ENCODE results near the gene SUMO2. TPM values are rescaled to one million over a fixed set of nuclear protein-coding genes. Genes with fewer than 3 reads are reported as not detected.
A peak's percentile ranks its signal among the peaks of the same experiment; 100 is the strongest.

SUMO2 gene
- total and polyA plus RNA-seq, 2 of the 13 experiments (the other 11 are each of a cell fraction or from before 2014, with no cell fraction given) = 337 to 553 TPM

GRCh38 chr17:75131278-75132017 is 51.3 kb downstream of the SUMO2 start, which contains the start of gene NT5C (continued):
- TF ChIP-seq ZIK1 (CRISPR knock-in tag; IDR thresholded peaks at IDR 0.05; ENCODE audit: borderline replicate concordance, low read depth) (peak; percentile 97; the same call in 1 of the 2 replicates), ZEB1 (IDR thresholded peaks at IDR 0.05; ENCODE audit: insufficient replicate concordance, low read depth) (no peak), GABPB1 (CRISPR knock-in tag; IDR thresholded peaks at IDR 0.05) (peak; percentile 93), E2F2 (CRISPR knock-in tag; IDR thresholded peaks at IDR 0.05; ENCODE audit: borderline replicate concordance) (peak; percentile 13; the same call in 1 of the 2 replicates), SMAD1 (CRISPR knock-in tag; IDR thresholded peaks at IDR 0.05; ENCODE audit: borderline replicate concordance, low read depth) (0 out of 2 replicates have a peak, but pooled peaks have one; percentile 65), RBFOX2 (IDR thresholded peaks at IDR 0.05; ENCODE audit: low read depth, low read length) (peak; percentile 99), ZFX (CRISPR knock-in tag; IDR thresholded peaks at IDR 0.05; ENCODE audit: low read depth) (peak; percentile 95), ARID4A (CRISPR knock-in tag; IDR thresholded peaks at IDR 0.05; ENCODE audit: borderline replicate concordance) (peak; percentile 95), DNMT3B (CRISPR knock-in tag; conservative IDR thresholded peaks at IDR 0.05) (no peak), RFX1 (IDR thresholded peaks at IDR 0.05) (no peak), CENPT (CRISPR knock-in tag; IDR thresholded peaks at IDR 0.05; ENCODE audit: low read depth) (peak; percentile 97), CTCF (CRISPR knock-in tag; IDR thresholded peaks at IDR 0.05) (peak; percentile 87), NFIB (CRISPR knock-in tag; IDR thresholded peaks at IDR 0.05; ENCODE audit: borderline replicate concordance) (0 out of 2 replicates have a peak, but pooled peaks have one; percentile 43), HIVEP1 (CRISPR knock-in tag; IDR thresholded peaks at IDR 0.05) (peak; percentile 23; the same call in 1 of the 2 replicates), ZNF441 (CRISPR knock-in tag; IDR thresholded peaks at IDR 0.05; ENCODE audit: borderline replicate concordance) (peak; percentile 79; the same call in 1 of the 2 replicates), ZKSCAN8 (CRISPR knock-in tag; IDR thresholded peaks at IDR 0.05; ENCODE audit: borderline replicate concordance) (peak; percentile 49; the same call in 1 of the 2 replicates), ZNF839 (CRISPR knock-in tag; IDR thresholded peaks at IDR 0.05; ENCODE audit: borderline replicate concordance) (no peak), ZNF275 (CRISPR knock-in tag; IDR thresholded peaks at IDR 0.05; ENCODE audit: borderline replicate concordance) (peak; percentile 67; the same call in 1 of the 2 replicates)

Data from HepG2 (cell line).